KOPT-K1 (cell line): ENCODE measurements around the gene ZNF805.
A peak's percentile ranks its signal among the peaks of the same experiment; 100 is the strongest.
"Not testable (repeated sequence)": the region's sequence is repeated elsewhere in the genome, so short reads cannot be mapped to it uniquely, and the experiment has no call there.

Experiments
- H3K27ac ChIP-seq: fragments of 200-600 bp; sonication (generic); 2 replicates; pipeline ENCODE4 v1.5.1; 2016; ENCODE audit warnings: antibody characterized with exemption, mild to moderate bottlenecking, low read depth, low read length; ENCODE audit not compliant: poor library complexity, severe bottlenecking
- H3K36me3 ChIP-seq: fragments of 200-600 bp; sonication (generic); 2 replicates; pipeline ENCODE4 v1.5.1; 2017; ENCODE audit warnings: antibody characterized with exemption, mild to moderate bottlenecking, low read length, moderate library complexity; ENCODE audit not compliant: insufficient read depth
- H3K9me3 ChIP-seq: fragments of 200-600 bp; sonication (generic); 2 replicates; pipeline ENCODE4 v1.5.1; 2017; ENCODE audit warnings: antibody characterized with exemption, low read length, mild to moderate bottlenecking; ENCODE audit not compliant: insufficient read depth, poor library complexity, severe bottlenecking

ZNF805 gene

DNA sequence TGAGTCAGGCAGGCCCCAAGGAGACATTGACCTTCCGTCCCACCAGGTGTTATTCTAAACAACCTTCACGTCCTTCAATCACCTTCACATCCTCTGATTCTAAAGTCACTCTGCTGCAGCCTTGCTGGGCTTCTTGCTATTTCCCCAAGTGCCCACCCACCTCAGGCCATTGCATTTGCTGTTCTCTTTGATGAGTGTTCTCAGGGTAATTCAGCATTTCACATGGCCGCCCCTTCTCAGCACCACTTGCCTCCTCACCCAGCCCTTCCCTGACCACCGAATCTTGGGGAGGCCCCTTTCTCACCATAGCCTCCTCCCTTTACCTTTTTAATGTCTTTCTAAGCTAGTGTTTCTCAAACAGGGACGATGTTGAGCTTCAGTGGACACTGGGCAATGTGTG is 4.6 kb downstream of the ZNF805 start:
- Histone ChIP-seq H3K27ac (no peak overlapping the region), H3K36me3 (peaks cover 60% of the 10 kb centered on the region), H3K9me3 (no peaks in the 10 kb centered on the region)

DNA sequence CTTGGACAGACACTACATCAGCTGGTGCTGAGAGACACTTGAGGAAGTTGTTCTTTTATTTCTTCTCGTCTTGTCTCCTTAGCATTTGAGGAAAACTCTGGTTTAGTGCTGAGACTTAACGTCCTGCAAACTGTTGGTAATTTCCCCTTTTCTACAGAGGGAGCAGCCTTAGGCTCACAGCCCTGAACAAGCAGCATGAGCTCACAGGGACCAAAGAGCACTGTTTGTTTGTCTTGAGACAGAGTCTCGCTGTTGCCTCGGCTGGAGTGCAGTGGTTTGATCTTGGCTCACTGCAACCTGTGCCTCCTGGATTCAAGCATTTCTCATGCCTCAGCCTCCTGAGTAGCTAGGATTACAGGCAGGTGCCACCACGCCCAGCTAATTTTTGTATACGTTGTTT is 5.5 kb downstream of the ZNF805 start:
- H3K27ac ChIP-seq, result no peak overlapping the region
- peaks cover 69% of the 10 kb centered on the region for H3K36me3 ChIP-seq
- H3K9me3 ChIP-seq, result no peaks in the 10 kb centered on the region

- Histone ChIP-seq H3K36me3 (peaks cover 93% of the 10 kb centered on the region), H3K9me3 (no peaks in the 10 kb centered on the region), H3K27ac (no peak overlapping the region)
Observed at GRCh38 chr19:57248646-57249045, 8.2 kb downstream of the ZNF805 start.

GRCh38 chr19:57249329-57249728 is 8.9 kb downstream of the ZNF805 start:
- H3K36me3 ChIP-seq, result peaks cover 93% of the 10 kb centered on the region

GRCh38 chr19:57253767-57254166 is 13.3 kb downstream of the ZNF805 start:
- not testable (repeated sequence) for H3K9me3 ChIP-seq, H3K27ac ChIP-seq
- H3K36me3 ChIP-seq, result peaks cover 68% of the 10 kb centered on the region

More at GRCh38 chr19:57249329-57249728, 8.9 kb downstream of the ZNF805 start:
- H3K9me3 ChIP-seq, result no peaks in the 10 kb centered on the region
- H3K27ac ChIP-seq, result no peak overlapping the region

GRCh38 chr19:57262044-57262443 is 21.6 kb downstream of the ZNF805 start:
- Histone ChIP-seq H3K36me3 (peaks cover 24% of the 10 kb centered on the region), H3K27ac (no peak overlapping the region), H3K9me3 (no peaks in the 10 kb centered on the region)

DNA sequence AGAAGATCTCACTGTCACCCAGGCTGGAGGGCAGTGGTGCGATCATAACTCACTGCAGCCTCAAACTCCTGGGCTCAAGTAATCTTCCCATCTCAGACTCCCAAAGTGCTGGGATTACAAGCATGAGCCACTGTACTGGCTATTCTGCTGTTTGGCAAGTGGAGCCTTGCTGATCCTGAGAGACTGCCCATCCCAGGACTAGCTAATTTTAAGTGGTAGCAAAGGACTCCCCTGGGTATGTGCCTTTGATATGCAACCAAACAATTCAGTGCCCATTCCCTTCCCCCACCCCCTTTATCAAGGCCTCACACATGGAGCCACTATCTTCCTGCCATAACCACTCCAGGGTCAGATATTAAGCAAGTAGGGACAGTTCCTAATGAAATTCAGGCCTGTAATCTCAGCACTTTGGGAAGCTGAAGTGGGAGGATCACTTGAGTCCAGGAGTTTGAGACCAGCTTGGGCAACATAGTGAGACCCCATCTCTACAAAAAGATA is 22.9 kb downstream of the ZNF805 start:
- Histone ChIP-seq H3K9me3 (no peaks in the 10 kb centered on the region), H3K36me3 (peaks cover 27% of the 10 kb centered on the region), H3K27ac (no peak overlapping the region)

DNA sequence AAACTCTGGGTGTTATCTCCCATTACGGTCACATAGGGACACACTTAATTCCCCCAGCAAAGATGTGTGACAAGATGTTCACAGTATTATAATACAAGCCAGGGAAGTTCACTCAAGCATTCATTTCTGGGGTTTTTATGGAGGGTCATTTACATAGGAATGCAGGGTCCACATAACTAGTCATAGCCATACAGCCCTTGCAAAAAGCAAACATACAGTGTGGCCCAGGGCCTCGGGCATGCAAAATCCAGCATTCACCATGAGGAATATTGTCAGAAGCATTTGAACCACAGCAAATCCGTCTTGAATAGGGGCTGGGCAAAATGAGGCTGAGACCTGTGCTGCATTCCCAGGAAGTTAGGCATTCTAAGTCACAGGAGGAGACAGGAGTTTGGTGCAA is 26.9 kb downstream of the ZNF805 start:
- Histone ChIP-seq H3K27ac (no peak overlapping the region), H3K36me3 (peaks cover 14% of the 10 kb centered on the region; the same call in 1 of the 2 replicates), H3K9me3 (no peaks in the 10 kb centered on the region)

DNA sequence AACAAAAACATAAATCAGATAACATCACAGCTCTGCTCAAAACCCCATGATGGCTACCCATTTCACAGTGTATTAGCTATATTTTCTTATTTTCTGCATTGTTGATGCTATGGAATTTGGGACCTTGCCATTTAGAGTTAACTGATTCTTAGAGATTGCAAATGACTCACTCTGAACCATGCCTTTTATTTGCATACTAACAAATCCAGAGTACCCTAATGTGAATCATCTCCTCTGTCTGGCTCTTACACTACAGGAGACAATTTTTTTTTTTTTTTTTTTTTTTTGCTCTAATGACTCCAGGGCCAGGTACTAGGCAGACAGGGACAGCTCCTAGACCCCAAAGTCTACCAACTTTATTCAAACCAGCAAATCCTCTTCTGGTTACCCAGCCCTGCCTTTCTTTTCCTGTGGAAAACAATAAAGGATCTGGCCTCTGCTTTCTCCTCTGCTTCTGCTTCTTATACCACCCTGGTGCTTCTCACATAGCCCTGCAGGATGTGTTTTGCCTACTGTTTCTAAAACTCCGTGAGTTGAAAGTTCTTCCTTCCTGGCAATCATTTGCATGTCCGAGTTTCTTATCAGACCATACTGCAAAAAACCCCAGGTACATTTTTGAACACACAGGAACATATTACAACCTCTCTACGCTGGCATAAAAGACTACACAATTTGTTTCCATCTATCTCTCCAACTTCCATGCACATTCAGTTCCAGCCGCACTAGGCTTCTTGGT is 29.3 kb downstream of the ZNF805 start:
- Histone ChIP-seq H3K27ac (no peak overlapping the region), H3K36me3 (peaks cover 20% of the 10 kb centered on the region; the same call in 1 of the 2 replicates), H3K9me3 (no peaks in the 10 kb centered on the region)

GRCh38 chr19:57271280-57271679 is 30.8 kb downstream of the ZNF805 start:
- Histone ChIP-seq H3K27ac (no peak overlapping the region), H3K9me3 (no peaks in the 10 kb centered on the region), H3K36me3 (peaks cover 27% of the 10 kb centered on the region; the same call in 1 of the 2 replicates)

- H3K9me3 ChIP-seq, result no peaks in the 10 kb centered on the region
- H3K36me3 ChIP-seq, result peaks cover 26% of the 10 kb centered on the region; the same call in 1 of the 2 replicates
- no peak overlapping the region for H3K27ac ChIP-seq
Observed at GRCh38 chr19:57273014-57273413, 32.6 kb downstream of the ZNF805 start.

DNA sequence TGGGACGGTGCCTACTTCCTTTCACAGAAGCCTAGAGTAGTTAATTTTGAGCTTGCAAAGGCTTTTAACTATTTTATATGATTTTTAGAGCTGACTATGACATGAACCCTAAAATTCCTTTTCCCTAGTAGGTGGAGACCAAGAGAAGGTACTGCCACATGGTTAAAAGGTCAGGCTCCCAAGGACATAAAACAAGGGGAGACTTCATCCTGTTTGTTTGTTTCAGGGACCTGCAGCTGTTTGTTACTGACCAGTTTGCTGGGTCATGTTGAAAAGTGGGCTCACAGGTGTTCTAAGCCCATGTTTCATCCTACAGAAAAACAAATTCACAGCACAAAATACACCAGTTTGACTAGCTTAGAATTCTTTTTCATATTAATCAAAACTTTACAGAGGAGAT is 36.0 kb downstream of the ZNF805 start:
- H3K36me3 ChIP-seq, result peaks cover 12% of the 10 kb centered on the region; the same call in 1 of the 2 replicates
- no peak overlapping the region for H3K27ac ChIP-seq
- no peaks in the 10 kb centered on the region for H3K9me3 ChIP-seq

GRCh38 chr19:57278481-57278880 is 38.0 kb downstream of the ZNF805 start:
- peaks cover 31% of the 10 kb centered on the region for H3K36me3 ChIP-seq
- not testable (repeated sequence) for H3K27ac ChIP-seq, H3K9me3 ChIP-seq

GRCh38 chr19:57279418-57280164 is 39.2 kb downstream of the ZNF805 start:
- Histone ChIP-seq H3K9me3 (no peaks in the 10 kb centered on the region), H3K27ac (peak overlapping the region; percentile 86), H3K36me3 (peaks cover 38% of the 10 kb centered on the region)

DNA sequence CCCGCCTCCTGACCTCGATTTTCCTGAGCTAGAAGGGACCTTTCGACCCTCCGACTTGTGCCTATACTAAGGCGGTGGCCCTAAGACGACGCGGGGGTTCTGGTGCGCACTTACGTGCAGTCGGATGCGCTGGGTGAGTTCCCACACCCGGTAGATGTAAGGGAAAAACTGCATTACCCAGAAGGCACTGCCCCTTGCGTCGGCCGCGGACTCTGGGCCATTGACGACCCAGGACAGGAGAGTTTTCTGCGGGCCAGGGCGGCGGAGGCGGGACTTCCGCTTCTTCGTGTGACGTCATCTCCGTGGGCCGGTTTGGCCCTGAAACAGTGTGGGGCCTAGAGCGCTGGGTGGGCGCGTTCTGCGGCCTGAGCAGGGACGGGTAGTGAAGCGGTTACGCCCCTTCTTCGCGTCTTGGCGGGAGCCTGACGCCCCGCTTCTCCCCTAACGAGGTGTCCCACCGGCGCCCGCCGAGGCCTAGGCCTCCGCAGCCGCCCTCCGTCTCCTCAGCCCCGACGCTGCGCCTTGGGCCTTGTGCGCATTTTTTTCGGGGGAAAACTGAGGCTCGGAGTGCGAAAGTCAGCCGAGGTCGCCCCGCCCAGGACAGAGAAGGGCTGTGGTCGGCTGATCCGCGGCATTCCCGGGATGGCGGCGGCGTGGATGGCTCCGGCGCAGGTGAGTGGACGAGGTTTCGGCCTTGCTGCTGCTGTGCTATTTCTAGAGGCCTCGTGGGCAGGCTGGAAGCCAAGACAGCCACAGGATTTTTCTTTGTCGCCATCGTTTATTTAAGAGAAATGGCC is 39.9 kb downstream of the ZNF805 start, which contains the start of gene ZNF460:
TSS of gene ZNF460 (plus strand) at position 321 of the 797 bp plus-strand sequence. CDS start at position 643, 322 bp downstream.
- H3K27ac ChIP-seq, result peak within 1 kb of the TSS; percentile 86
- H3K9me3 ChIP-seq, result no peaks in the 10 kb centered on the region

More for the DNA sequence above, 39.9 kb downstream of the ZNF805 start, which contains the start of gene ZNF460:
- peaks cover 38% of the 10 kb centered on the region for H3K36me3 ChIP-seq
